IMR-90 (cell line): ENCODE data around the gene GPSM1. TPM values are rescaled to one million over a fixed set of nuclear protein-coding genes. Genes with fewer than 3 reads are reported as not detected.

Source experiments
- ATAC-seq: fragments of 200-7000 bp; cut with Tn5 transposase; 2 replicates; pipeline ENCODE4 v1.9.1; 2020; ENCODE audit warnings: low read depth, mild to moderate bottlenecking, moderate library complexity
- BruUV-seq: library from RNA; stranded (reverse); fragments of 400-500 nt; replicated peaks from 2 replicates; lab custom pipeline; 2021; lab: Mats Ljungman, UMichigan
- CTCF ChIA-PET: fragments of 300-600 bp; formaldehyde crosslinking; extraction: SDS; loops from one replicate; lab custom pipeline; 2021; ENCODE audit warnings: antibody characterized with exemption; lab: Yijun Ruan, JAX
- POLR2A ChIA-PET: fragments of 300-600 bp; sonication (Branson Sonifier 250); formaldehyde crosslinking; loops from one replicate; lab custom pipeline; 2022; ENCODE audit warnings: antibody characterized with exemption; ENCODE audit not compliant: unreplicated experiment; lab: Charles Lee
- DNase-seq: peaks from one replicate; pipeline ENCODE4 v3.0.0; 2013
- H2AFZ ChIP-seq: replicated peaks from 2 replicates; pipeline ENCODE3; 2013; ENCODE audit warnings: low read length, mild to moderate bottlenecking; ENCODE audit not compliant: poor library complexity
- H2AK5ac ChIP-seq: 2 replicates; pipeline ENCODE4 v1.6.1; 2013; ENCODE audit warnings: low read depth, low read length, inconsistent platforms
- H2AK9ac ChIP-seq: replicated peaks from 2 replicates; pipeline ENCODE3; 2013; ENCODE audit warnings: mild to moderate bottlenecking, low read depth, low read length, moderate library complexity; ENCODE audit not compliant: poor library complexity
- H2BK120ac ChIP-seq: 2 replicates; pipeline ENCODE4 v1.6.1; 2013; ENCODE audit warnings: low read depth, low read length, inconsistent platforms
- H2BK15ac ChIP-seq: 3 replicates; pipeline ENCODE4 v1.6.1; 2013; ENCODE audit warnings: low read depth, low read length, inconsistent platforms
- H2BK20ac ChIP-seq: 2 replicates; pipeline ENCODE4 v1.6.1; 2013; ENCODE audit warnings: low read depth, mild to moderate bottlenecking, inconsistent platforms, low read length, moderate library complexity
- H2BK5ac ChIP-seq: 2 replicates; pipeline ENCODE4 v1.6.1; 2013; ENCODE audit warnings: mild to moderate bottlenecking, low read depth, low read length, inconsistent platforms; ENCODE audit not compliant: poor library complexity, severe bottlenecking
- H3K14ac ChIP-seq: replicated peaks from 2 replicates; pipeline ENCODE4 v1.6.1; 2013; ENCODE audit warnings: low read depth, low read length, inconsistent platforms
- H3K18ac ChIP-seq: 2 replicates; pipeline ENCODE4 v1.6.1; 2013; ENCODE audit warnings: low read depth, low read length, control low read depth
- H3K23ac ChIP-seq: 2 replicates; pipeline ENCODE4 v1.6.1; 2013; ENCODE audit warnings: low read depth, low read length, inconsistent platforms
- H3K27ac ChIP-seq: 2 replicates; pipeline ENCODE4 v1.5.1; 2013; ENCODE audit warnings: mild to moderate bottlenecking, control low read depth, low read length; ENCODE audit not compliant: insufficient read depth
- H3K27me3 ChIP-seq: 2 replicates; pipeline ENCODE4 v1.6.1; 2013; ENCODE audit warnings: low read length; ENCODE audit not compliant: control insufficient read depth, insufficient read depth
- H3K36me3 ChIP-seq: 2 replicates; pipeline ENCODE4 v1.6.1; 2013; ENCODE audit warnings: low read length, mixed read lengths; ENCODE audit not compliant: control insufficient read depth, insufficient read depth
- H3K4ac ChIP-seq: 2 replicates; pipeline ENCODE4 v1.6.1; 2013; ENCODE audit warnings: low read depth, low read length, inconsistent platforms
- H3K4me1 ChIP-seq: 2 replicates; pipeline ENCODE4 v1.6.1; 2013; ENCODE audit warnings: low read length, mixed read lengths; ENCODE audit not compliant: control insufficient read depth, insufficient read depth
- H3K4me2 ChIP-seq: 2 replicates; pipeline ENCODE4 v1.6.1; 2013; ENCODE audit warnings: low read depth, mild to moderate bottlenecking, control low read depth, low read length, moderate library complexity
- H3K4me3 ChIP-seq: 2 replicates; pipeline ENCODE4 v1.5.1; 2013; ENCODE audit warnings: low read depth, mild to moderate bottlenecking, control low read depth, low read length, moderate library complexity; ENCODE audit not compliant: insufficient read depth
- H3K56ac ChIP-seq: 2 replicates; pipeline ENCODE4 v1.6.1; 2013; ENCODE audit warnings: low read length, inconsistent platforms; ENCODE audit not compliant: insufficient read depth; ENCODE audit errors: extremely low read depth
- H3K79me1 ChIP-seq, 2 experiments: 2 replicates each; pipeline ENCODE4 v1.6.1; 2013; ENCODE audit warnings: low read length in 2 of 2, inconsistent platforms in 1 of 2, low read depth in 1 of 2
- H3K9ac ChIP-seq: 2 replicates; pipeline ENCODE4 v1.6.1; 2013; ENCODE audit warnings: low read depth, low read length, control low read depth
- H3K9me1 ChIP-seq: 2 replicates; pipeline ENCODE4 v1.6.1; 2013; ENCODE audit warnings: low read length, inconsistent platforms; ENCODE audit not compliant: insufficient read depth
- H3K9me3 ChIP-seq: 2 replicates; pipeline ENCODE4 v1.6.1; 2013; ENCODE audit warnings: low read length; ENCODE audit not compliant: control insufficient read depth, insufficient read depth
- H4K20me1 ChIP-seq: 2 replicates; pipeline ENCODE4 v1.6.1; 2013; ENCODE audit warnings: low read length, inconsistent platforms; ENCODE audit not compliant: insufficient read depth
- H4K5ac ChIP-seq: 2 replicates; pipeline ENCODE4 v1.6.1; 2013; ENCODE audit warnings: mild to moderate bottlenecking, low read depth, low read length, control low read depth
- H4K8ac ChIP-seq, 2 experiments: 2 replicates each; pipeline ENCODE4 v1.6.1; 2013; ENCODE audit warnings: low read depth in 2 of 2, low read length in 2 of 2, control low read depth in 1 of 2, inconsistent platforms in 1 of 2
- H4K91ac ChIP-seq: 2 replicates; pipeline ENCODE4 v1.6.1; 2013; ENCODE audit warnings: low read depth, low read length, inconsistent platforms; ENCODE audit not compliant: insufficient read depth
- BHLHE40 ChIP-seq: fragments of 150-350 bp; IDR thresholded peaks from 2 replicates; pipeline ENCODE4 v1.6.1; 2016; ENCODE audit warnings: mild to moderate bottlenecking, low read depth, low read length
- CEBPB ChIP-seq: IDR thresholded peaks from 2 replicates; pipeline ENCODE4 v1.6.1; 2012; ENCODE audit warnings: low read depth, low read length, improper control_type of control experiment
- CHD1 ChIP-seq: IDR thresholded peaks from 2 replicates; pipeline ENCODE4 v1.6.1; 2012; ENCODE audit warnings: low read depth, low read length, improper control_type of control experiment
- ELK1 ChIP-seq: fragments of 150-350 bp; IDR thresholded peaks from 2 replicates; pipeline ENCODE4 v1.6.1; 2016; ENCODE audit warnings: low read depth, mild to moderate bottlenecking, low read length, moderate library complexity, borderline replicate concordance
- FOS ChIP-seq: fragments of 150-350 bp; IDR thresholded peaks from 2 replicates; pipeline ENCODE4 v1.6.1; 2016; ENCODE audit warnings: low read depth, low read length
- MAFK ChIP-seq: IDR thresholded peaks from 2 replicates; pipeline ENCODE4 v1.6.1; 2012; ENCODE audit warnings: low read depth, low read length, improper control_type of control experiment
- MAZ ChIP-seq: IDR thresholded peaks from 2 replicates; pipeline ENCODE4 v1.6.1; 2012; ENCODE audit warnings: low read depth, mild to moderate bottlenecking, low read length, improper control_type of control experiment, moderate library complexity, borderline replicate concordance
- MXI1 ChIP-seq: IDR thresholded peaks from 2 replicates; pipeline ENCODE4 v1.6.1; 2012; ENCODE audit warnings: low read depth, mild to moderate bottlenecking, low read length, moderate library complexity, borderline replicate concordance
- NFE2L2 ChIP-seq: fragments of 150-350 bp; IDR thresholded peaks from 2 replicates; pipeline ENCODE4 v1.6.1; 2016; ENCODE audit warnings: low read depth, mild to moderate bottlenecking, low read length
- RAD21 ChIP-seq: IDR thresholded peaks from 2 replicates; pipeline ENCODE4 v1.6.1; 2012; ENCODE audit warnings: low read length, improper control_type of control experiment
- RCOR1 ChIP-seq: IDR thresholded peaks from 2 replicates; pipeline ENCODE4 v1.6.1; 2012; ENCODE audit warnings: mild to moderate bottlenecking, low read length, improper control_type of control experiment; ENCODE audit not compliant: insufficient replicate concordance
- RFX5 ChIP-seq: IDR thresholded peaks from 2 replicates; pipeline ENCODE4 v1.8.0; 2012; ENCODE audit warnings: low read depth, mild to moderate bottlenecking, low read length, moderate library complexity
- SMC3 ChIP-seq: fragments of 150-350 bp; IDR thresholded peaks from 2 replicates; pipeline ENCODE4 v1.6.1; 2016; ENCODE audit warnings: low read depth, mild to moderate bottlenecking, antibody characterized with exemption, low read length, moderate library complexity
- USF2 ChIP-seq: fragments of 150-350 bp; IDR thresholded peaks from 2 replicates; pipeline ENCODE4 v1.6.1; 2017; ENCODE audit warnings: mild to moderate bottlenecking, antibody characterized with exemption, low read length, low read depth
- WGBS, 2 experiments: methylation state at CpG; one replicate each; pipeline versions ENCODE4 v1.1.5 to v1.1.7; 2013; ENCODE audit warnings: missing lambda C conversion rate in 2 of 2; ENCODE audit not compliant: insufficient read length in 1 of 2; ENCODE audit errors: extremely low coverage in 2 of 2; 5-methylcytosine and 5-hydroxymethylcytosine counted together
- dilution Hi-C: fragments of 300-500 bp; cut with HindIII; formaldehyde crosslinking; loops from one replicate; pipeline ENCODE4 v1.14.3; 2018; ENCODE audit warnings: low sequenced_read_pairs; ENCODE audit not compliant: unreplicated experiment
- in situ Hi-C: fragments of 300-500 bp; cut with MboI; formaldehyde crosslinking; loops from 3 replicates; pipeline ENCODE4 v1.14.3; 2019; ENCODE audit warnings: low sequenced_read_pairs, inconsistent platforms, mixed read lengths
- intact Hi-C: fragments of 100-400 bp; cut with micrococcal nuclease; formaldehyde crosslinking; loops from 2 replicates; pipeline ENCODE4 v1.10.0; 2022
- polyA plus RNA-seq, 3 experiments: library from polyadenylated mRNA; depleted of rRNA; stranded (reverse); fragments of >200 nt; gene quantifications; 2 replicates each; pipeline ENCODE4 v1.2.3, GENCODE V29; 2012; ENCODE audit warnings: low replicate concordance in 1 of 3
- total RNA-seq: library from RNA; depleted of rRNA; stranded (reverse); fragments of >200 nt; gene quantifications from 2 replicates; pipeline ENCODE4 v1.2.3, GENCODE V29; 2012
- TF ChIP-seq, protein P1 (sequence below): conservative IDR thresholded peaks from 2 replicates; pipeline ENCODE4 v1.5.1; 2012; ENCODE audit warnings: mild to moderate bottlenecking, low read depth, low read length, improper control_type of control experiment

GPSM1 gene
- total and polyA plus RNA-seq, 2 of the 4 experiments (the other 2 are of a cell fraction), result 28.7 to 71.2 TPM

DNA sequence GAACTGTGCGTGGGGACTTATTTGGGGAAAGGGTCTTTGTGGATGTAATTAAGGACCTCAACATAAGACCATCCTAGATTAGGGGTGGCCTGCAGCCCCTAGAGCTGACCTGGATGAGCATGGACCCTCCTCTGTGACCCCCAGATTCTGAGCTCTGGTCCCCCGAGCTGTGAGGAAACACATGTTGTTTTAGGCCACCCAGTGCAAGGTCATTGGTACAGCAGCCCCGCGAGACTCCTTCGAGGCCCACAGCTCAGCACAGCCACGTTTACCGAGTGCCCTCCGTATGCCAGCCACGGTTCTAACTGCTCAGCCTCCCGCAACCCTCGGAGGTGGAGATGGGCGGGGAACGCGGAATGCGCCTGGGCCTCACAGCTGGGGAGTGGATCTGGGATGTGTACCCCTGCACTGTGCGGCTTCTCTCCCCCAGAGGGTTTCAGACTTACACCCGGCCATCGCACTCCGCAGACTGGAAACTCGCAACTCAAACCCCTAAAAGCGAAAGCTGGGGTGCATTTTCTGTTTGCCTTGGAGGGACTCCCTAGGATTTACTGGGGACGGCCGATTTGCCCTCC lies 4.5 kb upstream of the GPSM1 start:
- WGBS, 2 experiments, result 85% methylated on average over 6 of the region's 23 CpGs; no CpG with 5 or more reads in 1 of the 2 experiments
- Histone ChIP-seq H4K20me1 (no peaks in the 10 kb centered on the region), H4K91ac (no peak overlapping the region), H2AK9ac (peak overlapping the region; percentile 5), H3K9me3 (peaks cover 2% of the 10 kb centered on the region; the same call in 1 of the 2 replicates), H3K4me2 (no peak overlapping the region), H2BK120ac (no peak overlapping the region), H3K79me1 (peaks cover 3 to 7% of the 10 kb centered on the region in 2 experiments; a peak in 1 of 4 replicates), H2BK5ac (no peak overlapping the region), H3K9ac (no peak overlapping the region), H2BK20ac (no peak overlapping the region), H2BK15ac (no peak overlapping the region; the same call in 2 of the 3 replicates), H3K18ac (no peak overlapping the region), H3K14ac (no peak overlapping the region), H3K56ac (no peak overlapping the region), H2AFZ (peak overlapping the region; percentile 32), H3K27ac (no peak overlapping the region), H2AK5ac (0 out of 2 replicates have a peak overlapping the region, but pooled peaks have one; percentile 33), H4K8ac (no peak overlapping the region), H3K27me3 (no peaks in the 10 kb centered on the region), H3K4me1 (peaks cover 20% of the 10 kb centered on the region), H3K23ac (no peak overlapping the region), H3K4ac (no peak overlapping the region), H3K4me3 (no peak overlapping the region), H3K9me1 (peaks cover 5% of the 10 kb centered on the region; the same call in 1 of the 2 replicates), H4K5ac (no peak overlapping the region), H3K36me3 (no peaks in the 10 kb centered on the region)
- intact Hi-C loops (no loop called here), dilution Hi-C loops (no loop called here), in situ Hi-C loops (loop anchor here (5.0 kb wide), 1 partner anchor 79 kb away; the partner anchor contains the start of gene SNAPC4)
- DNase-seq (no peak), ATAC-seq (no peak)
- no TSS peak for BruUV-seq
- ChIA-PET POLR2A (interaction anchor here (0.6 kb wide), 1 partner anchor 40 kb away, joined by 3 read pairs; no protein-coding TSS in a partner anchor), CTCF (interaction anchor here (0.8 kb wide), 1 partner anchor 10 kb away, joined by 3 read pairs; no protein-coding TSS in a partner anchor)
- TF ChIP-seq MXI1 (no peak), CHD1 (no peak), ELK1 (no peak), CEBPB (no peak), MAZ (no peak), RFX5 (no peak), USF2 (no peak), FOS (no peak), RCOR1 (no peak), NFE2L2 (no peak), BHLHE40 (no peak), MAFK (no peak), RAD21 (no peak), SMC3 (no peak)
- TF ChIP-seq, protein P1, sequence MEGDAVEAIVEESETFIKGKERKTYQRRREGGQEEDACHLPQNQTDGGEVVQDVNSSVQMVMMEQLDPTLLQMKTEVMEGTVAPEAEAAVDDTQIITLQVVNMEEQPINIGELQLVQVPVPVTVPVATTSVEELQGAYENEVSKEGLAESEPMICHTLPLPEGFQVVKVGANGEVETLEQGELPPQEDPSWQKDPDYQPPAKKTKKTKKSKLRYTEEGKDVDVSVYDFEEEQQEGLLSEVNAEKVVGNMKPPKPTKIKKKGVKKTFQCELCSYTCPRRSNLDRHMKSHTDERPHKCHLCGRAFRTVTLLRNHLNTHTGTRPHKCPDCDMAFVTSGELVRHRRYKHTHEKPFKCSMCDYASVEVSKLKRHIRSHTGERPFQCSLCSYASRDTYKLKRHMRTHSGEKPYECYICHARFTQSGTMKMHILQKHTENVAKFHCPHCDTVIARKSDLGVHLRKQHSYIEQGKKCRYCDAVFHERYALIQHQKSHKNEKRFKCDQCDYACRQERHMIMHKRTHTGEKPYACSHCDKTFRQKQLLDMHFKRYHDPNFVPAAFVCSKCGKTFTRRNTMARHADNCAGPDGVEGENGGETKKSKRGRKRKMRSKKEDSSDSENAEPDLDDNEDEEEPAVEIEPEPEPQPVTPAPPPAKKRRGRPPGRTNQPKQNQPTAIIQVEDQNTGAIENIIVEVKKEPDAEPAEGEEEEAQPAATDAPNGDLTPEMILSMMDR, result no peak
